ENCODE data around the gene CYP11A1. TPM values are rescaled to one million over a fixed set of nuclear protein-coding genes. Genes with fewer than 3 reads are reported as not detected.

Gene CYP11A1
- total RNA-seq, 6 donors from 2014 or later, result 0.91 to 8.4 (median 1.1) TPM; not detected in 1

- TF ChIP-seq EP300 (IDR thresholded peaks at IDR 0.05) (no peak), POLR2AphosphoS5 (IDR thresholded peaks at IDR 0.05) (peak in 1 of 2 donors; percentile 71)
- H3K4me3 ChIP-seq, result no peak overlapping the region
- peaks cover 17 to 52% (median 37%) of the 10 kb centered on the region in 4 donors for H3K4me1 ChIP-seq
- 25 to 50% methylated on average over 7 to 8 of the region's 8 CpGs for WGBS, 2 donors
- DNase-seq, result peak in 1 of 2 donors; percentile 68
- H3K27ac ChIP-seq, result peak overlapping the region; percentile 68 to 87 (median 77)
- ATAC-seq (ENCODE audit: low FRiP score in 2 of 2), result peak in 1 of 2 donors; percentile 62
- no peaks in the 10 kb centered on the region for H3K27me3 ChIP-seq
- H3K36me3 ChIP-seq, result no peaks in the 10 kb centered on the region
- H3K9me3 ChIP-seq, result no peaks in the 10 kb centered on the region
Observed at GRCh38 chr15:74384881-74385643, 17.6 kb upstream of the CYP11A1 start.

DNA sequence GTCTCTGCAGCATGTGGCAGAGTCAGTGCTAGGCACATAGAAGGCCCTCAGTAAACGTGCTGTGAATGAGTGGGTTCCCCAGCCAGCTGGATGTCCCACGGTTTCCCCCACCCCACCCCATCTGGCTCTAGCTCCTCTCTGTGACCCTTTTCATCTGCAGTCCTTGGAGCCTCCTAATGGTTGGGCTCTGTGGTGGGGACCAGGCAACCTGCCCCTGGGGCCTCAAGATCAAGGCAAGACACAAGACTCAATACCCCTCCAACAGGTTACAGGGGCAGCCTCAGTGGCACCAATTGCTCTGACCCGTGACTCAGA, 17.1 kb upstream of the CYP11A1 start:
- H3K36me3 ChIP-seq, result no peaks in the 10 kb centered on the region
- DNase-seq (no peak), ATAC-seq (ENCODE audit: low FRiP score in 2 of 2) (no peak)
- H3K4me3 ChIP-seq, result no peak overlapping the region
- no peaks in the 10 kb centered on the region for H3K27me3 ChIP-seq
- H3K9me3 ChIP-seq, result no peaks in the 10 kb centered on the region
- peaks cover 17 to 49% (median 35%) of the 10 kb centered on the region in 4 donors for H3K4me1 ChIP-seq
- WGBS, 2 donors, result 51 to 57% methylated on average over 3 of the region's 3 CpGs
- TF ChIP-seq EP300 (IDR thresholded peaks at IDR 0.05) (no peak), POLR2A (IDR thresholded peaks at IDR 0.05) (no peak), CTCF (IDR thresholded peaks at IDR 0.05) (no peak), POLR2AphosphoS5 (IDR thresholded peaks at IDR 0.05) (no peak)
- peak overlapping the region; percentile 68 to 87 (median 77) for H3K27ac ChIP-seq

- peak overlapping the region; percentile 68 to 87 (median 77) for H3K27ac ChIP-seq
- no peak for DNase-seq
- TF ChIP-seq CTCF (IDR thresholded peaks at IDR 0.05), result no peak
- no peak for TF ChIP-seq POLR2A (IDR thresholded peaks at IDR 0.05)
- TF ChIP-seq EP300 (IDR thresholded peaks at IDR 0.05), result no peak
- no peak for TF ChIP-seq POLR2AphosphoS5 (IDR thresholded peaks at IDR 0.05)
- ATAC-seq (ENCODE audit: low FRiP score in 2 of 2), result no peak
- H3K27me3 ChIP-seq, result no peaks in the 10 kb centered on the region
- WGBS, 2 donors, result 69 to 73% methylated on average over 8 of the region's 8 CpGs
- no peaks in the 10 kb centered on the region for H3K36me3 ChIP-seq
- H3K4me3 ChIP-seq, result no peak overlapping the region
- no peaks in the 10 kb centered on the region for H3K9me3 ChIP-seq
- peaks cover 17 to 46% (median 34%) of the 10 kb centered on the region in 4 donors for H3K4me1 ChIP-seq
Observed at GRCh38 chr15:74383695-74384565, 16.5 kb upstream of the CYP11A1 start.

- Histone ChIP-seq H3K4me3 (no peak overlapping the region), H3K4me1 (peaks cover 17 to 40% (median 31%) of the 10 kb centered on the region in 4 donors), H3K36me3 (no peaks in the 10 kb centered on the region), H3K27me3 (no peaks in the 10 kb centered on the region), H3K9me3 (no peaks in the 10 kb centered on the region), H3K27ac (peak overlapping the region in 1 of 4 donors; percentile 29)
- ATAC-seq (ENCODE audit: low FRiP score in 2 of 2) (no peak), DNase-seq (no peak)
- WGBS, 2 donors, result 83 to 97% methylated on average over 2 to 4 of the region's 4 CpGs
- TF ChIP-seq EP300 (IDR thresholded peaks at IDR 0.05) (no peak), POLR2A (IDR thresholded peaks at IDR 0.05) (no peak), CTCF (IDR thresholded peaks at IDR 0.05) (no peak), POLR2AphosphoS5 (IDR thresholded peaks at IDR 0.05) (no peak)
Observed at GRCh38 chr15:74383286-74383685, 15.8 kb upstream of the CYP11A1 start.

All from upper lobe of left lung (tissue), 6 donors.